OCI-LY3 (cell line): Measurements from ENCODE around the gene LRBA.

ENCODE experiments used
- CTCF ChIP-seq: fragments of 200-600, 300-600 bp; sonication (generic); IDR thresholded peaks from 2 replicates; pipeline ENCODE4 v1.5.1; 2014; ENCODE audit warnings: antibody characterized with exemption, low read length, low read depth
- EZH2phosphoT487 ChIP-seq: fragments of 200-600 bp; shearing (Covaris generic); IDR thresholded peaks from 2 replicates; pipeline ENCODE4 v1.6.1; 2018; ENCODE audit warnings: antibody characterized with exemption, mixed run types, low read depth

- TF ChIP-seq CTCF, result no peak
- no peak for TF ChIP-seq EZH2phosphoT487
Measured at GRCh38 chr4:150314031-150314430, 701.1 kb downstream of the LRBA start.
